GM21447 (cell line): ENCODE results near the gene TMEM204.

Experiments
- ATAC-seq: cut with Tn5 transposase; IDR thresholded peaks from one replicate; pipeline ENCODE4 v1.9.1; 2021; ENCODE audit not compliant: unreplicated experiment

Gene TMEM204

DNA sequence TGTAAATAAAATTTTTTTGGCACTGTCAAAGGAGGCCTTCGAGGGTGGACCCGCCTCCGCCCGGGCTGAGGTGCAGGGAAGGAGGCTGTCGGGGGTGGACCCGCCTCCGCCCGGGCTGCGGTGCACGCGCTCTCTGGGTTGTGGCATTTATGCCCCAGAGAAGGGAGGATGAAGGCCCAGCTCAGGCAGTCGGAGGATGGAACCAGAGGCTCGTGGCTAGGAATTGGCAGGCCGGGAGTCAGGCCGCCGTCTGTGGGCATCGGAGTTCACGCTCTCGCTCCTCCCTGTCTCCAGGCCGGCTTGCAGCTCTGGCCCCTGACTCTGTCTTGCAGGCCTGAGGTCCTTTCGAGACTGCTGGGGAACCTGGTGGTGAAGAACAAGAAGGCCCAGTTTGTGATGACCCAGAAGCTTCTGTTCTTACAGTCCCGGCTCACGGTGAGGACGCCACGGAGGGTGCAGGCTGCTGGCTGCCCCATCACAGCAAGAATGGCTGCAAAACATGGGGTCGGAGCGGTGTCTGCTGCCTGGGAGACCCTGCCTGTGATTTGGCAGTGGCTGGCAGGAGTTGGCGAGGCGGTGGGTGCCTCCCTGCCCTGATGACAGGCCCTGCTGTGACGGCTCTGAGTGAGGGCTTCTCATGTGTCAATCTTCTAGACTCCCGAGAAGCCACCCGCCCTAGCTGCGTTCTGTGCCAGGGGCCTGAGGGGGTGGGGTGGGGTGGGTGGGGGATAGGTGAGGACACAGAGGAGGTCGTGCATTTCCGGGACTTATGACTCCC lies 34.4 kb upstream of the TMEM204 start:
- ATAC-seq, result no peak

DNA sequence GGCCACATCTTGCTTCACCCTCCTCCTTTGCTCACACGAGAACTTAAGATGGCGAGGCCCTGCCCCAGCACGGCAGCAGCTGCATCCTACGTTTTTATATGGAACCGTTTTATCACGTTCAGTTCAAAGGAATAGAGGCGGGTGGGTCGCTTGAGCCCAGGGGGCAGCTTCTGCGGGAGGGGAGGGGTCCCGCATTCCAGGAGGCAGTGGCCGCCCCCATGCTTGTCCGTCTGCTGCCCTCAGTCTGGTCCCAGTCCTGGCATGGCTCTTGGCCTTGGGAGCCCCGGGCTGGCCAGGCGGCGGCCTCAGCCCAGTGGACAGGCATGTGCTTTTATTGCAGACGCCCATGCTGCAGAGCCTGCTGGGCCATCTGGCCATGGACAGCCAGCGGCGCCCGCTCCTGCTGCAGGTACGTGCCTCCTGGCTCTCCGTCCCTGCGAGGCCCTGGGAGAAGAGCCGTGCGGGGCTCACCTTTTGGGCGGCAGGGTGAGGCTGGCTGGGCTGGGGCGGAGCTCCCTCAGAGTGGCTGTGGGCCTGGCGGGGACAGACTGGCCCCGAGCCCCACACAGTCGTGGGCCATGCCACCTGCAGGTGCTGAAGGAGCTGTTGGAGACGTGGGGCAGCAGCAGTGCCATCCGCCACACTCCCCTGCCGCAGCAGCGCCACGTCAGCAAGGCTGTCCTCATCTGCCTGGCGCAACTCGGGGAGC lies 33.6 kb upstream of the TMEM204 start:
- no peak for ATAC-seq

DNA sequence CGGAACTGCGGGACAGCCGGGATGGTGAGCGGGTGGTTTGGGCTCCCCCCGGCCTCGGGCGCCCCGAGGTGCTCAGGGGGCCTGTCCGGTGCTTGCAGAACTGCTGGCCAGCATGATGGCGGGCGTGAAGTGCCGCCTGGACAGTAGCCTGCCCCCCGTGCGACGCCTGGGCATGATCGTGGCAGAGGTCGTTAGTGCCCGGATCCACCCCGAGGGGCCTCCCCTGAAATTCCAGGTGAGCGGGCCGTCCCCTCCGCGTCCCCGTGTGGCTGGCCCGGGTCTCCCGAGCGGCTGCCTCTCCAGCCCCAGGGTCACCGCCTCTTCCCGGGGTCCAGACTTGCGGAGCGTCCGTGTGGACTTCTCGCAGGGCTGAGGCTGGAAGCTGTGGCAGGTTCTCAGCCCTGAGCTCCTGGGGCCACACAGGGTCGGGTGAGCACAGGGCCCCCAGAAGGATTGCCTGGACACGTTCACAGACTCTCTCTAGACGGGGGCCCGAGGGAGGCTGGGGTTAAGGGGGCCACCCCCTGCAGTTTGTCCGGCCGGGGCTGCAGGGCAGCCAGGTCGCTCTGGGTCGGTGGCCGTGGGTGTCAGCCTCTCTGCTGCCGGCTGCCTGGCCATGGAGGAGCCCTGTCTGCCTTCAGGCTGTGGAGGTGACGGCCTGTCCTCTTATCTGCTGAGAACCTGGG lies 32.9 kb upstream of the TMEM204 start:
- ATAC-seq, result no peak

DNA sequence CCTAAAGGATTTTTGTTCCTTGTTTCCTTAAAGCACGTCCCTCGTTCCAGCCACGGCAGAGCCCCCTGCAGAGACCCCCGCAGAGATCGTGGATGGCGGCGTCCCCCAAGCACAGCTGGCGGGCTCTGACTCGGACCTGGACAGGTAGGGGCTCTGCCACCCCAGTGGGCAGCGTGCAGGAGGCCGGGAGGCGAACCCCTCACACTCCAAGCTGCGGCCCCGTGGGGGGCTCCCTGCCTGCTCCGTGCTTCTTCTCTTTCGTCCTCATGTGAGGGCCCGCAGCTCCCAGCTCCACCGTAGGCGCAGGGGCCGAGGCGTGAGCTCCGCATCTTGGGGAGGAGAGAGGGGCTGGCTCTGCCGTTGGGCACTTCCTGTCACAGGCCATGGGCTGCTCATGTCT lies 31.8 kb upstream of the TMEM204 start:
- no peak for ATAC-seq

DNA sequence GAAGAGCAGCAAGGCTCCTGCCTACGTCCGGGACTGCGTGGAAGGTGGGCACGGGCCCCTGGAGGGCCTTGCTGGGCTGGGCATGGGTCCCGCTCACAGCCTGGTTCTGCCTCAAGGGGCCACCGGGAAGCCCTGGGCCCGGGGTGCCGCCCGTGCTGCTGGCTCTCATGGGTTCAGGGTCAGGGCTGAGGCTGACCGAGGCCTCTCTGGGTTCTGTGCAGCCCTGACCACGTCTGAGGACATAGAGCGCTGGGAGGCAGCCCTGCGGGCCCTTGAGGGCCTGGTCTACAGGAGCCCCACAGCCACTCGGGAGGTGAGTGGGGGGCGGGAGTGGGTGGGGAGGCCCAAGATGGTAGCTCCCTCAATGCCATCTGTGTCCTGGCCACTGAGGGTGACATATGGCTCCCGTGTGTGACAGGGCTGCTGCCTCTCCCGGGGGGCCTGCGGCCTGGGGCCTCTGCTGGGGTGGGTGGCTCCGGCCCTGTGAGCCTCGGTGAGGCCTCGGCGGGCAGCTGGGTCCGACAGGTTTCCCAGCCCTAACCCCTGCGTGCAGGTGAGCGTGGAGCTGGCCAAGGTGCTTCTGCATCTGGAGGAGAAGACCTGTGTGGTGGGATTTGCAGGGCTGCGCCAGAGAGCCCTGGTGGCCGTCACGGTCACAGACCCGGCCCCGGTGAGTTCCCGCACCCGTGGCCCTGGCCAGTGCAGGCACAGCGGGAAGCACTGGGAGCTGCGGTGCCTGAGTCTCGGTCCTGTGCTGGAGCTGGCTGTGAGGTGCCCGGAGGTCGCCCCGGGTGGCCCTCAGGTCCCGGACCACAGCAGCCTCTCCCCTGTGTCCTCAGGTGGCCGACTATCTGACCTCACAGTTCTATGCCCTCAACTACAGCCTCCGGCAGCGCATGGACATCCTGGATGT lies 31.1 kb upstream of the TMEM204 start:
- ATAC-seq, result no peak

DNA sequence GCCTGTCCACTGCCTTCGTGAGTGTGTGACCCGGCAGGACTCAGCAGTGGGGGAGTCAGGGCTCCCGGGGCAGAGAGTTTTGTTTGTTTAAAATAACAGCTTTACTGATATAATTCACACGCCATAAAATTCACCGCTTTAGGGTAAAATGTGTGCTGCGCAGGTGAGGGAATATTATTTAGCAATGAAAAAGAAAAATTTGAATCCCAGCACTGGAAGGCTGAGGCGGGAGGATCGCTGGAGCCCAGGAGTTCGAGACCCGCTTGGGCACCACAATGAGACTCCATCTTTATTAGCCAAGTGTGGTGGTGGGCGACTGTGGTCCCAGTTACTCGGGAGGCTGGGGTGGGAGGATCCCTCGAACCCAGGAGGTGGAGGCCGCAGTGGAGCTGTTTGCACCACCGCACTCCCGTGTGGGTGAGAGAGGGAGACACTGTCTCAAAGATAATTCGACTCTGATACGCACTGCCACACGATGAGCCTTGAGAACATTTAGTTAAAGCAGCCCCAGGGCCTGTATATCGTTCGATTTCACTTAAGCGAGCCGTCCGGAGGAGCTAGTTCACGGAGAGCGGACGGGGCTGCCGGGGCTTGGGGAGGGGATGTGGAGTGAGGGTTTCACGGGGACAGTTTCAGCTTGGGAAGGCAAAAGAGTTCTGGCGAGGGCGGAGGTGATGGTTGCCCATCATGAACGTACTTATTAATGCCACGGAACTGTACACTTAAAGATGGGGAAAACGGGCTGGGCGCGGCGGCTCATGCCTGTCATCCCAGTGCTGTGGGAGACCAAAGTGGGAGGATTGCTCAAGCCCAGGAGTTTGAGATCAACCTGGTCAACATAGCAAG lies 30.1 kb upstream of the TMEM204 start:
- ATAC-seq, result no peak

DNA sequence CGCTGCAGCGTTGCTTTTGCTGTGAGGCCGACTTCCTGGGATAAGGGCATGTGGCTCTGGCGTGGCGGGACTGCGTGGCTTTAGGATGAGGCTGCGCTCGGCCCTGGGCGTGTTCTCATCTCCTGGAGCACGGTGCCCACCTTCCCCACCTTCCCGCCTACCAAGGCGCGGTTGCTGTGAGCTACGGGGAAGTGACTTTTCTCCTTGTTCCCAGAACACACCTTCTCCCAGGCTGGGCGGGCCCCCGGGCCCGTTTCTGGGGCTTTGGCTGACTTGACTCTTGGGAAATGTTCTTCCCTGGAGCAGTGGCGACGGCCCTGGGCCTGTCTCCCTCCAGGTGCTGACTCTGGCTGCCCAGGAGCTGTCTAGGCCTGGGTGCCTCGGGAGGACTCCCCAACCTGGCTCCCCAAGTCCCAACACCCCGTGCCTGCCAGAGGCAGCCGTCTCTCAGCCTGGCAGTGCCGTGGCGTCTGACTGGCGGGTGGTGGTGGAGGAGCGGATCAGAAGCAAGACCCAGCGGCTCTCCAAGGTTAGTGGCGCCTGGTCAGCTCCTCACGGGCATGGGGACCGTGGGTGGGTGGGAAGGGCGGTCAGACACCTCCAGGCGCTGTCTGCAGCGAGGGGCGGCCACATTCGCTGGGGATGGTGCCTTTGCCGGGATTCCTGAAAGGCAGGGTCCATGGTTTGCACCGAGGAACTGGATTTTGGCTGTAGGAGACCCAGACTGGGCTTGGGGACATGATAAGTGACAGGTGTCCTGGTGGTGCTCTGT lies 28.2 kb upstream of the TMEM204 start:
- no peak for ATAC-seq

DNA sequence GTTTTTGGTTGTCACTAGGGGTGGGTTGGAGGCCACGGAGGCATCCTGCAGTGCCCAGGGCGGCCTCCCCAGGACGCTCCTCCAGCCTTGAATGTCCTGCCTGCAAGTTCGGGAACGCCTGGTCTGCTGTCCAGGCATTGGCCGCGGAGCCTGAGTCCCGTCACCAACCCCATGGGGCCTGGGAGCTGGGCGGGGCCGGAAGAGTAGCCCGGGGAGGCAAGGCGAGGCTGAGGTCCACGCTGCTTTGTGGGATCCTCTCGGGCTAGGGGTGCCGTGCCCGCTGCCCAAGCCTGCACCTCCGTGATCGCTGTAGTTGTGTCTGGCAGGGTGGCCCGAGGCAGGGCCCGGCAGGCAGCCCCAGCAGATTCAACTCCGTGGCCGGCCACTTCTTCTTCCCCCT lies 27.6 kb upstream of the TMEM204 start:
- no peak for ATAC-seq

DNA sequence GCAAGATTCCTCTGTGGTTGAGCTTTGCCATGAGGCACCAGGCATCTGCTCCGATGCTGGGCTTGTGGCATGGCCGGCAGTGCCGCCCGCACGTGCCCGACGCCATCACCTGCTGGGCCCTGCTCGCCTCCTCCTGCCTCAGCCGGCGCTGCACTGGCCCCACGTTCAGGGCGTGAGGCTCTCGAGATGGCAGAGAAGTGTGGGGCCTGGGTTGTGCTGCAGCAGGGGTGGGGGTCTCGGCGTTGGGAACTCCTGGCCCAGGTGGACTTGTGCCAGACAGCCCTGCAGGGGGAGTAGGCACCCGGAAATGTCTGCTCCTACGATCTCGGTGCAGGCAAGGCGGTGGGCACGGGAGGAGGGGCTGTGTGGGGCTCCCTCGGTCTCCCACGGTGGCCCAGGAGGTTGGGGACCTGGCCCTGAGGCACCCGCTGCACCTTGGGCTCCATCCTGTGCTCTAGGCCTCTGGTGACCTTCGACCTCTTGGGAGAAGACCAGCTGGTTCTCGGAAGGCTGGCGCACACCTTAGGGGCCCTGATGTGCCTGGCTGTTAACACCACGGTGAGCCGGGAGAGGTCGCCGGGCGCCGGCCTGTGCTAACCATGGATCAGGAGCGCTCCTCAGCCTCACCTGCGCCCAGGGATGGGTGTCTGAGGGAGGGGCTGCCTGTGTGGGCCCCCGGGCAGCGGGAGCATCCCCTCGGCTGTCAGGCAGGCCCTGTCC lies 26.8 kb upstream of the TMEM204 start:
- no peak for ATAC-seq

DNA sequence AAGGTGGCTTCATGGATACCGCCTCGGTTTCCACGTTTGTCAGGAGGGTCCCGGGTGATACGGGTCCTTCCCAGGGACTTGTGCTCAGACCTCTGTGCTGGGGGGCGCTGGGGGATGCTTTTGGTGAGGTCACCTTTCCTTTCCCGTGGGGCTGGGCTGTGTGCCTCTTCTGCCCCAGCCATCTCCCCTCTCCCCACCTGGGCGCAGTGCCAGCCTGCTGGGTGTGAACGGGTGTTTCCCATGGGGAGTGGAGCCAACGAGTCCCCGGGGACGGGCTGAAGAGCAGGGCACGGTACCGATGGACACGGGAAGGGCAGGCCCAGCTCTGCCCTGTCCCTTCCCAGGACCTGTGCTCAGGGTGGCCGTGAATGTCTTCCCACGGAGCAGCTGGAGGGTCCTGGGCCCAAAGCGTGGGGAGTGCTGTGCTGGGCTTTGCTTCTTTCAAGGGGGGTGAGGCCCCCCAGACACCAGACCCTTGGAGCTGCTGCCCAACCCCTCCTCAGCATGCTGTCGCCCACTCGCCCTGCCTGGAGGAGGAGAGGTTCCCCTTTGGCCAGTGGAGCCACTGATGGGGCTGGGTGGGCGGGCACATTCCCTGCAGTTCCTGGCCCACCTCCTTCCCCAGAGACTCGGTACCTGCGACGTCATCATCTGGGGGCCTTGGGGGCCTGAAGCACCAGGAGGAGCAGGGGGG lies 24.8 kb upstream of the TMEM204 start:
- no peak for ATAC-seq

DNA sequence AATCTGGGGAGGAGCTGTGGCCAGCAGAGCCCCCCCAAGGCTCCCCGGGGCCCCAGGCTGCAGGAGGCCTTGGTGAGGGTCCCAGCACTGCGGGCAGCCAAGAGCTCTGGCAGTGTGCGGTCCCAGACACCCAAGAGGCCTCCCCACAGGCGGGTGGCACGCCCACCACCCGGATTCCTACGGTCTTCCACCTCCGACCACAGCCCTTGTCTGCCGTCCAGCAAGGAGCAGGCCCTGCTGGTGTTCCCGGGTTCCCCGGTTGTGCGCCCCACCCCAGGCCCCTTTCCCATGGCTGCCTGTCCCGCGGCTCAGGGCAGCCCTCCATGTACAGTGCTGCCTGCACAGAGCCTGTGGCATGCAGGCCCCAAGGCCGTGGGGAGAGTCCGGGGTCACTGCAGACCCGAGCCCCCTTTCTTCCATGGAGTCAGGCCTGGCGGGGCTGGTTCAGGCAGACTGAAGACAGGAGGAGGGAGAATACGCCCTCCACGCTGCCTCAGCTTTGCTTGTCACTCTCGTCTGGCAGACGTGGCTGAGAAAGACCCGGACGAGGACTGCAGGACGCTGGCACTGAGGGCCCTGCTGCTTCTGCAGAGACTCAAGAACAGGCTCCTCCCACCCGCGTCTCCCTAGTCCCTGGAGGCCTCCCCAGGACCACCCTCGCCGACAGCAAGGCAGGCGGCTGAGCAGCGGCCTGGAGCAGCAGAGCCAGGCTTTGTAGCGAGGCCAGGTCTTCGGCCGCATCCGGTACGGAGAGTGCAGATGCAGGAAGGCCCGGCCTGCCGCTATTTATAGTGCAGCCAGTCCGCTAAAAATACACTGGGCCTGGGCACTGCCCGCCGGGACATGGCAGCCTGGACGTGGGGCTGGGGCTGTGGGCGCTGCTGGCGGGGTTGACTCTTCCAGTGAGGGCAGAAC lies 23.9 kb upstream of the TMEM204 start:
- no peak for ATAC-seq

DNA sequence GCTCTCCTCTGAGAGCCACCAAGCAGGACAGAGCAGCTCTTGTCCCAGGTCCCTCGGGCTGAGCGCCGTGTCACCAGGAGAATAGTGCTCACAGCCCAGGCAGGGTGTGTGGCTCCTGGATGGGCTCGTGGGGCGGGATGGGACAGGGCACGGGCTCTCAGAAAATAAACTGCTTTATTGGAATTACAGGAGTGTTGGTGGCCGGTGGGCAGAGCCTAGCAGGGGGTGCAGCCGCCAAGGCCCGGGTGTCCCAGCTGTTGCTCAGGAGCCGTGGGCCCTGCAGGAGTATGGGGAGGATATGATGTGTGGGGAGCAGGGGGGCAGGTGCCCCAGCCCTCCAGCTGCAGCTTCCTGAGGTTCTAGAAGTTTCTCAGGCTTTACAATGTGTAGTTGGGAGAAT lies 23.2 kb upstream of the TMEM204 start:
- ATAC-seq, result no peak

DNA sequence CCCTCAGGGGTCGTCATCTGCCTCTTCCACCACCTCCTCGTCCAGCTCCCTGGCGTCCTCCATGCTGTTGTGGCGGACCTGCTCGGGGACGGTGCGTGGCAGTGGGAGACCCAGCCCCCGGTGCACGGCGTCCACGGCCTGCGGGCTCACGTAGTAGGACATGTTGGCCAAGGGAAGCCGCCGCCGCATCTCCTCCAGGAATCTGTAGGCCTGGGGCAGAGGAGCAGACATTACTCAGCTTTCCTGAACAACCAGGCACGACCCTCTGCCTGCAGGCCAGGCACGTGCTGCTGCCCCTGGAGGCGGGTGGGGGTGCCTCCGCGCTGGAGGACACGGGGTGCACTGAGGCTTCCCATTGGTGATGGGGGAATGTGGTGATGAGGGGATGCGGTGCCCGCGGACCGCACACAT lies 22.5 kb upstream of the TMEM204 start:
- ATAC-seq, result no peak

DNA sequence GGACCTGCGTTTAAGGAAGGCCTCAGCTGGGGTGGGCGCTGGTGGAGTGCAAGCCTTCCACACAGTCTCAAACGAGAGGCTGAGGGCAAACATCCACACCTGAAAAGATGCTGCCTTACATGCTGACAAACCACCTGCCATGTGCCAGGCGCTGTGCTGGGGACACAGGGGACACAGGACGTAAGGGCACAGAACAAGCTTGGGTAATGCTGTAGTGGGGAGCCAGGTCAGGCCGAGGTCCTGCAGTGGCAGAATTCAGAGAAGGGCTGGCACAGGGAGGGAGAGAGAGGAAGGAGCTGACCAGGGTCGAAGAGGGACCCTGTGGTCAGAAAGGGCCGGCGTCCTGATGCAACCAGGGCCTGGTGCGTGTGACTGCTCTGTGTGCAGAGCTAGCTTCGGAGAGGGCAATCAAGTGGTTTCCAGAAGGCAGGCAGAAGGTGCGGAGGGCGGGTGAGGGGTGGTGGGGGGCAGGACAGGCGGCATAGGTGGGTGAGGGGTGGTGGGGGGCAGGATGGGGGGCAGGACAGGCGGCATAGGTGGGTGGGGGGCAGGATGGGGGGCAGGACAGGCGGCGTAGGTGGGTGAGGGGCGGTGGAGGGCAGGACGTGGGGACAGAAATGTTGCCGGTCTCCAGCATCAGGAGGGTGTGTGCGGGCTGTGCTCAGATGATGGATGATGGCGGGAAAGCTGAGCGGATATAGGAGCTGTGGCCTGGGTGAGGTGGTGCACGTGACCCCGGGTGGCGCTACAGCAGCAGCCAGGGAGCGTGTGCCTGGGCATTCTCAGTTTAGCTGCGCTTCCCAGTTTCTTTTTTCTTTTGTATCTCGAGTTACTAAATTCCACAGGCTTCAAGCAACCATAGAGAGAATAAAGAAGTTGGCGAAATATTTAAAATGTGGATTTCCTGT lies 21.6 kb upstream of the TMEM204 start:
- no peak for ATAC-seq

DNA sequence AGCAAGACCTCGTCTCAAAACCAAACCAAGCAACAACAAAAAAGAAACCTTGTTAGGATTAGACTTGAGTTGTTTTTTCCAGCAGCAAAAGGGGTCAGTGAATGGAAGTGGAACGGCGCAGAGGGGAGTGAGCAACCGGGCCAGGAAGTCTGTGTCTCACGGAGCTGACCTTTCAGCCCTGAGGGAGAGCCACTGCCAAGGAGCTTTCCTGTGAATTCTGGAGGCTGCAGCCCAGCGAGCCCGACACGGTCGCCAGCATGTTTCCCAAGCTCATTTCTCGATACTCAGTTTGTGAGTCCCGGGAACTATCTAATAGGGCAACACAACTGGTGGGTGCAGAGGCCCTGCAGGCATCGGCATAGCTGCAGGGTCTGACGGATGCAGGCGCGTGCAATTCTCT lies 20.7 kb upstream of the TMEM204 start:
- ATAC-seq, result no peak

DNA sequence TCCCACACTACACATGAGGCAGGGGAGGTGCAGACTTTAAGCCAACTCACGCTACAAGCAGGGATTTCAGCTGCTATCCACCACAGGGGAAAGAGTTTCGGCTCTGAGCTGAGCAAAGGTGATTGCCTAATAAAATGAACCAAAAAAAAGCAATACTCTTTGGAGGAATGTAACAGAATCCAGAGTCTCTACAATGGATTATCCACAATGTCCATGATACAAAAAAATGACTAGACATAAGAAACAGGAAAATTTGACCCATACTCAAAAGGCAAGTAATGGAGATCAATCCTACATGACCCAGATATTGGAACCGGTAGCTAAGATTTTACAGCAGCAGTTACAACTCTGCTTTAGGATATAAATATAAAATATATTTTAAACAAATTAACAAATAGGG lies 19.0 kb upstream of the TMEM204 start:
- ATAC-seq, result no peak
